NCI-H1092 (cell line): ENCODE data around the gene RBSN.

Source experiments
- DNase-seq: peaks from one replicate; lab custom pipeline; 2025; lab: John Stamatoyannopoulos, UW

The RBSN gene

DNA sequence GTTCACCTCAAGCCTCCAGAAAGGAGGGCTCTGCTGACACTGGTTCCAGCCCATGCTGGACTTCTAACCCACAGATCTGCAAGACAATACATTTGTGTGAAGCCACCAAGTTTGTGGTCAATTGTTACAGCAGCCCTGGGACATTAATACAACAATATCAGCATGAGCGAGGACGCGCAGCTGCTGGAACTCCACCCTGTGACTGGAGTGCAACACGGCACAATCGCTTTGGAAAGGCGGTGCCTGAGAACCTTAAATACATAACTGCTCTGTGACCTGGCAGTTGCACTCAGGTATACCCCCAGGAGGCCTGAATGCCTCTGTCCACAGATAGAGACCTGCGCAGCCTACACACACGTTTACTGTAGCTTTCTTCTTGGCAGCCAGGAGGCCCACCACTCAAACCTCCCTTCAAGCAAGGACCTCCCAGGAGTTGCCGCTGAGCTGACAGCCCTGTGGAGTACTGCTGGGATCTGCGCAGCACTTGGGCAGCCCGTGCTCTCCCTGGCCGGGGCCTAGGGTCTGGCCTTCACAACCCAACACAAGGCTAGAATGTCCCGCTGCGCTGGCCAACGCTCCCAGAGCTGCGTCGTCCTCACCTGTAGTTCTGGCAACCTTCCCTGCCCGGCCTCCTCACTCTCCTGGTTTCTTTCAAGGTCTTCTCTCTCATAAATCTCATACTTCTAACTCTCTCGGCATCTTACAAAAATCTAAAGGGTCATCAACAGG lies 42.1 kb downstream of the RBSN start:
- DNase-seq, result no peak

GRCh38 chr3:15055019-15055557 lies 43.9 kb downstream of the RBSN start:
- DNase-seq, result no peak

DNA sequence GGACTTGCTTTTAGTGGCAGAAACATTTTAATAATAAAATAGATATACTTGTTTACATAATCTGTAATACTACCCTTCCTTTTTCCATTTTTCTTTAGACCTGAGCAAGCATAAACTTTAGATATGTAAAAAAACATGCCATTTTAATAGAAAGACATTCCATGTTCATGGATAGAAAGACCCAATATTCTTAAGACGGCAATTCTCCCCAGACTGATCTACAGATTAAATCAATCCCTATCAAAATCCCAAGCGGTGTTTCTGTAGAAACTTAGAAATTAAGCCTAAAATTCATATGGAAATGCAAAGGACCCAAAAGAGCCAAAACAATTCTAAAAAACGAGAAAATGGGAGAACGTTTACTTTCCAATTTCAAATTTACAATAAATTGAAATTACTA lies 45.4 kb downstream of the RBSN start:
- DNase-seq, result no peak

- no peak for DNase-seq
Observed at GRCh38 chr3:15052335-15053242, 46.4 kb downstream of the RBSN start.

- no peak for DNase-seq
Observed at GRCh38 chr3:15051531-15051930, 47.4 kb downstream of the RBSN start.

DNA sequence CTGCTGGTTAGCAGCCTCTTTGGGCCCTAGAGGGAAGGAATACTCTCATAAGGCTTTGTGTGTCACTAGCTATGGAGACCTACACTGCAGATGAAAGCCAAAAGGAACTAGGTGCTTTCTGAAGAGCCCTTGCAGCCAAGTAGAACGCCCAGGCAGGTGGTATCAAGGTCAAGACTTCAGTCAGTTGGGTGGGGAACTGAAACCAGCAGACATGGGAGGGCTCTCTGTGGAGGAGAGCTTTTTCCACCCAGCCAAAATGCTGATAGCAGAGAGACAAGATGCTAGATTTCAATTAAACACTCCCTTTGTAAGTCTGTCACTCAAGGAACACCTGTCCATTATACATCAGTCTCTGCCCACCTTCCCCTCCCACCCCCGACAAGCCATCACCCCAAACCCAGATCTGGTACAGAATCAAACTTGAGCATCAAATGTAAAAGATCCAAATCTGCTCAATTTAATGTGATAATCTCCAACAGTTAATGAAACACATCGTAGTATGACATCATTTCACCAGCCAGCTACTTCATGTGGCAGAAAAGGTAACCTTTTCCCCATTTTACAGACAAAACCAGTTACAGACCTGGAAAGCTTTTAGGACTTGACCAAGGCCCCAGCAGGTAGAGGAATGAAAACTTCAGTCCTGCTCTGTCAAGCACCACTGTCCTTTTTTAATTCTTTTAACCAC lies 48.4 kb downstream of the RBSN start:
- no peak for DNase-seq

DNA sequence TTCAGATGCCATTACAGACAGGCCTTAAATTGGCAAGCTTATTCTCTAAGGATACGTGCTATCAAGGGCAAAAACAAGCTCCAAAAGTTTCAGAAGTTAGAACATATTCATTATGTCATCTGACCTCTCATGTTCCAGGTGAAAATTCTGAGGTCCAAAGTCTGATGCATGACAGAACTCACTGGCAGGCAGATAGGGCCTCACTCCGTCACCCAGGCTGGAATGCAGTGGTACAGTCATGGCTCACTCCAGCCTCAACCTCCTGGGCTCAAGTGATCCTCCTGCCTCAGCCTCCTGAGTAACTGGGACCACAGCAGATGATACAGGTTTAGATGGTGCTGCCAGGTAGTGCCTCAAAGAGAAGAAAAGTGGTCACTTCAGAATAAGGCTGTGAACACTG lies 49.4 kb downstream of the RBSN start:
- DNase-seq, result no peak

GRCh38 chr3:15045667-15046066 lies 53.3 kb downstream of the RBSN start:
- no peak for DNase-seq

- DNase-seq, result no peak
Observed at GRCh38 chr3:15044326-15044725, 54.6 kb downstream of the RBSN start.

DNA sequence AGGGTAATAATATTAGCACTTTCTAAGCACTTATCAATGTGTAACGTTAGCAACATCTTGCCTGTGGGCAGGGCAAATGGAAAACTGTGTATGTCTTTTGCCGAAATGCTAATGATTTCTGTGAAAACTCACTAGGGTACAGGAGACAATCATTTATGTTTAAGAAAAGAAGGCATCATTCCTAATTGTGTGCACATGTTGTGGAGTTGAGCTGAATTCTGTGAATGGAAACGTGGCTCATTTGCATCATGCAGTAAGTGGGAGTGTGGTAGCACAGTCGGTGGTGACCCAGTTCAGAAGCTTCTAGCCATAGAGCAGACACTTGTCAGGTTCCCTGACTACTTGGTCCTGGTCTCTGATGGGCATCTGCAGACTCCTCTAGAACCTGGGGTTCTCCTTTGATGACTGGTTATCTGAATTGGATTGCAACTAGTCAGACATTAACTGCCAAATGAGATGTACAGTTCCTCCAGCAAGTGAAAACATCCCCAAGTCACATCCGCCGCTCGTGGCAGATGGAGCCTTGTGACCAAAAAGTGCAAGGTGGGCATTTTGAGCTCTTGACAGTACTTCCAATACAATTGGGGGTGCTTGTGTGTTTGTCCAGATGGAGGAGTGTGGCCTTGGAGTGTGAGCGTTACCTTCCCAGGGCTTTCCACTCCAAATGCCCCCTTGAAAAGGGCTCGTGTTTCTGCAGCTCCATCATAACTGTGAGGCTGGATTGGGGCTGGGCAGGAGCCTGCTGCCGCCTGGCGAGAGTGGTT lies 55.4 kb downstream of the RBSN start:
- no peak for DNase-seq

- DNase-seq, result no peak
Observed at GRCh38 chr3:15042936-15043335, 56.0 kb downstream of the RBSN start.

- no peak for DNase-seq
Observed at GRCh38 chr3:15041950-15042349, 57.0 kb downstream of the RBSN start.

GRCh38 chr3:15040844-15041243 lies 58.1 kb downstream of the RBSN start:
- DNase-seq, result no peak

DNA sequence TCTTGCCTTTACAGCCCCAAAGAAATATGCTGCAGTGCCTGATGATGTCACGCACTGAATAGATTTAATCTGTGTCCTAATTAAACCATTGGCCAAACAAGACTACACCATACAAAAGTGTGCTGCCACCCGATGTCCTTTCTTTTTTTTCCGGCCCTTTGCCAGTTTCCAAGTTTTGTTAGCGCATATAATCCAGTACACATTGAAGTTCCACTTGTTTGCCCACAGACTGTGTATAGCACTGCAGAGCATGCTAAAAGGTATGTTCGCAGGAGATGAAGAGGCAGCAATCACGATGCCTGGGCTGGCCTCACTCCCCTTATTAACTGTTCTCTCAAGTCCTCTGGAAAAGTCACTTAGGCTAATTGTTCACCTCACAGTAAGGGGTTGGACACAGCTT lies 60.6 kb downstream of the RBSN start:
- DNase-seq, result no peak

- no peak for DNase-seq
Observed at GRCh38 chr3:15033103-15033502, 65.8 kb downstream of the RBSN start.

DNA sequence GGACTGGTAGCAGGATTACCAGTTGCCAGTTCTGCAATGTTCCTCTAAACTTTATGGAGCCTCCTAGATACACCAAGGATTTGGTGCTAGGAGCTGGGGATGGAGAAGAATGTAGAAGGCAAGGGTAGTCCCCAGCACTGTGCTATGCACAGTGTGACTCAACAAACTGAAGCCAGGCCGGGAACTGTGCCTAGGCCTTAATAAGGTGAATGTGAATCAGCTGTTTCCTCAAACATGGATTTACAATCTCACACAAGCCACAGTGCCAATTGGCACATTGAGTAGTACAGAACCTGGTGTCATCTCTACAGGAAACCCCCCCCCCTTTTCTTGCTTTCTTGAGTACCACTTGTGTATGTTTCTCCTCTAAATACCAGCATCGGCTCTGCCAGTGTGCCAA lies 66.3 kb downstream of the RBSN start:
- DNase-seq, result no peak

GRCh38 chr3:15029625-15030024 lies 69.3 kb downstream of the RBSN start:
- no peak for DNase-seq

GRCh38 chr3:15023719-15024118 lies 75.2 kb downstream of the RBSN start:
- no peak for DNase-seq

DNA sequence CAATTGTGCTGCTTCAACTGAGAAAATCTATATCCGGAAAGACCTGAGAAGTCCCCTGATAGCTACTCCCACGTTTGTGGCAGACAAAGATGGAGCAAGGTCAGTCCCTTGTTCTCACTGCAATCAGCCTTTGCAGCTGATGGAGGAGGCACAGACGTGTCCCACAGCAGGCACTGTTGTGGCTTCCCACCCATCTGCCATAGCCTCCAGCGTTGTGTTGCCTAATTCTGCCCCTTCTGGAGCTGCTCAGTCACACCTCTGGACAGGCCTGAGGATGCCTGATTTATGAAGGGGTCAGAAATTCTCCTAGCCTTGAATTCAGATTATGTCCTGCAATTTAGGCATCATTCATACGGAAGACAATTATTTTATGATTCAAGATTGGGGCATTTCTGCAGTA lies 75.7 kb downstream of the RBSN start:
- DNase-seq, result no peak
